Lung (tissue), 12 donors: Measurements from ENCODE around the gene VPS50. TPM values are rescaled to one million over a fixed set of nuclear protein-coding genes. Genes with fewer than 3 reads are reported as not detected.
A peak's percentile ranks its signal among the peaks of the same experiment; 100 is the strongest.

ENCODE experiments used
- ATAC-seq: fragments of 200-7000 bp; cut with Tn5 transposase; one replicate; pipeline ENCODE4 v1.9.1; 2020; ENCODE audit warnings: moderate number of reproducible peaks; ENCODE audit not compliant: insufficient read depth, low FRiP score
- DNase-seq, 3 donors: peaks; one replicate each; pipeline ENCODE4 v3.0.0-alpha.2; 2013 to 2017
- H3K27ac ChIP-seq, 2 donors: one replicate each; pipeline ENCODE4 v1.5.1; 2013; ENCODE audit warnings: mild to moderate bottlenecking in 2 of 2, moderate library complexity in 2 of 2, control low read depth in 1 of 2, inconsistent platforms in 1 of 2, low read depth in 1 of 2, low read length in 1 of 2
- H3K27me3 ChIP-seq, 3 donors: one replicate each; pipeline ENCODE4 v1.5.1; 2013; ENCODE audit warnings: low read length in 2 of 3; ENCODE audit not compliant: control insufficient read depth in 3 of 3, insufficient read depth in 3 of 3
- H3K36me3 ChIP-seq, 4 donors: one replicate each; pipeline ENCODE4 v1.5.1; 2013; ENCODE audit warnings: low read length in 4 of 4, mild to moderate bottlenecking in 1 of 4, moderate library complexity in 1 of 4; ENCODE audit not compliant: control insufficient read depth in 4 of 4, insufficient read depth in 4 of 4
- H3K4me1 ChIP-seq, 5 donors: one replicate each; pipeline ENCODE4 v1.5.1; 2013; ENCODE audit warnings: low read length in 5 of 5, mild to moderate bottlenecking in 2 of 5, moderate library complexity in 1 of 5; ENCODE audit not compliant: control insufficient read depth in 5 of 5, insufficient read depth in 5 of 5
- H3K4me3 ChIP-seq: one replicate; pipeline ENCODE4 v1.5.1; 2013; ENCODE audit warnings: mild to moderate bottlenecking, control low read depth, moderate library complexity
- H3K9ac ChIP-seq, 2 donors: one replicate each; pipeline ENCODE4 v1.5.1; 2013; ENCODE audit warnings: low read length in 2 of 2, control low read depth in 1 of 2; ENCODE audit not compliant: insufficient read depth in 1 of 2
- H3K9me3 ChIP-seq, 4 donors: one replicate each; pipeline ENCODE4 v1.5.1; 2013; ENCODE audit warnings: low read length in 3 of 4, mild to moderate bottlenecking in 1 of 4, moderate library complexity in 1 of 4; ENCODE audit not compliant: control insufficient read depth in 4 of 4, insufficient read depth in 3 of 4
- CTCF ChIP-seq: IDR thresholded peaks from 2 replicates; pipeline ENCODE4 v1.5.1; 2012; ENCODE audit warnings: mild to moderate bottlenecking; ENCODE audit errors: control extremely low read depth, extremely low read depth
- WGBS, 2 donors: extraction: QIAGEN DNeasy Blood & Tissue Kit; methylation state at CpG; one replicate each; pipeline ENCODE4 v1.1.7; 2013; 5-methylcytosine and 5-hydroxymethylcytosine counted together
- polyA plus RNA-seq, 2 donors: library from polyadenylated mRNA; stranded (reverse); fragments of 200-250 nt; gene quantifications; one replicate each; pipeline ENCODE4 v1.2.1, GENCODE V29; 2013
- total RNA-seq, 2 donors: library from RNA; depleted of rRNA in 1 of 2; stranded (reverse); fragments of >200 nt in 1 of 2; gene quantifications; one replicate each; pipeline ENCODE4 v1.2.1, GENCODE V29; 2014 to 2021
- donor health status: control.
- donor health status: control.
- donor health status: Bipolar disorder and iron deficiency.
- donor health status: healthy.
- donor health status: DM: yes; HTN: yes; CAD: no.

VPS50 gene
- total and polyA plus RNA-seq, 4 donors: 6.6 to 52.5 (median 13.7) TPM

DNA sequence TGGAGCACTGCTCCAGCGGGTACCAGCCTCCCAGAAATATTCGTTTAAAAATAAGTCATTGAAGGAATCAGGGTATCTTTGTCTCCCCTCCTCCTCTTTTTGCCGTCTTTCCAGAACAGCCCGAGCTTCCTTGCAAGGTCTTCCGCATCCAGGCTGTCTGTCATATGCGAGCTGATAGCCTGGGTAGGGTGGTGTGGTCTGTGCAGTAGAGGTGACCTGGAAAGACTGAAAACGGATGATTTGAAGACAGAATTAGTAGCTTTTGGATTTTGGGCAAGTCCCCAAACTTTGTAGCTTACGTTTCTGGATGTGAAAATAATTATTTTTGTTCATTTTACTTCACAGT is 480 bp downstream of the VPS50 start:
- Histone ChIP-seq H3K4me1 (peaks cover 0 to 16% (median 4%) of the 10 kb centered on the region in 5 donors), H3K27me3 (no peaks in the 10 kb centered on the region), H3K4me3 (peak overlapping the region; percentile 89), H3K9me3 (no peaks in the 10 kb centered on the region), H3K27ac (peak overlapping the region in 1 of 2 donors; percentile 62), H3K9ac (peak overlapping the region; percentile 39 to 68), H3K36me3 (peaks cover 0 to 3% (median 0%) of the 10 kb centered on the region in 4 donors)
- DNase-seq (peak in 1 of 3 donors; percentile 10), ATAC-seq (no peak)
- WGBS, 2 donors: 0 to 2% methylated on average over 8 of the region's 8 CpGs
- no peak for TF ChIP-seq CTCF

GRCh38 chr7:93235541-93235940 is 3.4 kb downstream of the VPS50 start:
- Histone ChIP-seq H3K4me1 (peaks cover 0 to 16% (median 7%) of the 10 kb centered on the region in 5 donors), H3K9ac (no peak overlapping the region), H3K36me3 (peaks cover 0 to 4% (median 0%) of the 10 kb centered on the region in 4 donors), H3K4me3 (no peak overlapping the region), H3K27ac (no peak overlapping the region), H3K27me3 (no peaks in the 10 kb centered on the region), H3K9me3 (no peaks in the 10 kb centered on the region)
- ATAC-seq: no peak
- no peak for DNase-seq
- no peak for TF ChIP-seq CTCF
- 86 to 95% methylated on average over 2 of the region's 2 CpGs for WGBS, 2 donors

- WGBS, 2 donors: 88 to 94% methylated on average over 4 of the region's 4 CpGs
- no peak overlapping the region for H3K9ac ChIP-seq
- DNase-seq: no peak
- no peaks in the 10 kb centered on the region for H3K27me3 ChIP-seq
- H3K4me1 ChIP-seq: peaks cover 0 to 4% (median 2%) of the 10 kb centered on the region in 5 donors
- no peaks in the 10 kb centered on the region for H3K9me3 ChIP-seq
- no peak overlapping the region for H3K4me3 ChIP-seq
- TF ChIP-seq CTCF: no peak
- no peak overlapping the region for H3K27ac ChIP-seq
- H3K36me3 ChIP-seq: peaks cover 0 to 8% (median 0%) of the 10 kb centered on the region in 4 donors
- ATAC-seq: no peak
Measured at GRCh38 chr7:93238131-93238530, 6.0 kb downstream of the VPS50 start.

GRCh38 chr7:93238748-93239147 is 6.6 kb downstream of the VPS50 start:
- Histone ChIP-seq H3K4me1 (peaks cover 0 to 2% (median 0%) of the 10 kb centered on the region in 5 donors), H3K9me3 (no peaks in the 10 kb centered on the region), H3K27me3 (no peaks in the 10 kb centered on the region), H3K4me3 (no peak overlapping the region), H3K27ac (no peak overlapping the region), H3K36me3 (peaks cover 0 to 7% (median 0%) of the 10 kb centered on the region in 4 donors), H3K9ac (no peak overlapping the region)
- ATAC-seq (no peak), DNase-seq (no peak)
- TF ChIP-seq CTCF: no peak
- 91 to 96% methylated on average over 2 of the region's 2 CpGs for WGBS, 2 donors
